Stimulated activated CD8-positive, alpha-beta memory T cell treated with anti-CD3 and anti-CD28 coated beads, Interleukin-12 subunit alpha, Interleukin-12 subunit beta, amount 100 ng/mL, for 4 hours (primary cell): Measurements from ENCODE around the gene GPC6.

Source experiments
- DNase-seq: peaks from one replicate; pipeline ENCODE4 v3.0.0-alpha.2; 2020; ENCODE audit warnings: low read depth

Gene GPC6

GRCh38 chr13:93372856-93373255, 146.2 kb downstream of the GPC6 start:
- no peak for DNase-seq

- DNase-seq = no peak
Observed at GRCh38 chr13:93375491-93375890, 148.9 kb downstream of the GPC6 start.

- no peak for DNase-seq
Observed at GRCh38 chr13:93377196-93377595, 150.6 kb downstream of the GPC6 start.

GRCh38 chr13:93378184-93378583, 151.6 kb downstream of the GPC6 start:
- DNase-seq = no peak

GRCh38 chr13:93386116-93386515, 159.5 kb downstream of the GPC6 start:
- DNase-seq = no peak

- DNase-seq = no peak
Observed at GRCh38 chr13:93388701-93389100, 162.1 kb downstream of the GPC6 start.

GRCh38 chr13:93397619-93398018, 171.0 kb downstream of the GPC6 start:
- no peak for DNase-seq

GRCh38 chr13:93398167-93399035, 171.8 kb downstream of the GPC6 start:
- no peak for DNase-seq

- no peak for DNase-seq
Observed at GRCh38 chr13:93399212-93399611, 172.6 kb downstream of the GPC6 start.

GRCh38 chr13:93406136-93406535, 179.5 kb downstream of the GPC6 start:
- DNase-seq = no peak

GRCh38 chr13:93407551-93407950, 180.9 kb downstream of the GPC6 start:
- DNase-seq = no peak

GRCh38 chr13:93409001-93409400, 182.4 kb downstream of the GPC6 start:
- DNase-seq = no peak

GRCh38 chr13:93409816-93410215, 183.2 kb downstream of the GPC6 start:
- DNase-seq = no peak

GRCh38 chr13:93411186-93411680, 184.6 kb downstream of the GPC6 start:
- no peak for DNase-seq

GRCh38 chr13:93412676-93413075, 186.1 kb downstream of the GPC6 start:
- DNase-seq = no peak

GRCh38 chr13:93413972-93414717, 187.5 kb downstream of the GPC6 start:
- DNase-seq = no peak

- DNase-seq = no peak
Observed at GRCh38 chr13:93416736-93417355, 190.2 kb downstream of the GPC6 start.

- DNase-seq = no peak
Observed at GRCh38 chr13:93418398-93418797, 191.8 kb downstream of the GPC6 start.

- no peak for DNase-seq
Observed at GRCh38 chr13:93420206-93420605, 193.6 kb downstream of the GPC6 start.

- no peak for DNase-seq
Observed at GRCh38 chr13:93420887-93421286, 194.3 kb downstream of the GPC6 start.

- no peak for DNase-seq
Observed at GRCh38 chr13:93422980-93423543, 196.5 kb downstream of the GPC6 start.

GRCh38 chr13:93425411-93425810, 198.8 kb downstream of the GPC6 start:
- no peak for DNase-seq
